Skin of body (tissue), 2 donors: ENCODE measurements around the gene SLC37A1. TPM values are rescaled to one million over a fixed set of nuclear protein-coding genes. Genes with fewer than 3 reads are reported as not detected.

Source experiments
- DNase-seq: peaks from one replicate; lab custom pipeline; 2025; lab: John Stamatoyannopoulos, UW
- total RNA-seq: library from RNA; depleted of rRNA; stranded (reverse); fragments of >200 nt; gene quantifications from one replicate; pipeline ENCODE4 v1.2.3, GENCODE V29; 2014

Gene SLC37A1
- total RNA-seq, 1 donor from 2014 or later = 3.9 TPM

DNA sequence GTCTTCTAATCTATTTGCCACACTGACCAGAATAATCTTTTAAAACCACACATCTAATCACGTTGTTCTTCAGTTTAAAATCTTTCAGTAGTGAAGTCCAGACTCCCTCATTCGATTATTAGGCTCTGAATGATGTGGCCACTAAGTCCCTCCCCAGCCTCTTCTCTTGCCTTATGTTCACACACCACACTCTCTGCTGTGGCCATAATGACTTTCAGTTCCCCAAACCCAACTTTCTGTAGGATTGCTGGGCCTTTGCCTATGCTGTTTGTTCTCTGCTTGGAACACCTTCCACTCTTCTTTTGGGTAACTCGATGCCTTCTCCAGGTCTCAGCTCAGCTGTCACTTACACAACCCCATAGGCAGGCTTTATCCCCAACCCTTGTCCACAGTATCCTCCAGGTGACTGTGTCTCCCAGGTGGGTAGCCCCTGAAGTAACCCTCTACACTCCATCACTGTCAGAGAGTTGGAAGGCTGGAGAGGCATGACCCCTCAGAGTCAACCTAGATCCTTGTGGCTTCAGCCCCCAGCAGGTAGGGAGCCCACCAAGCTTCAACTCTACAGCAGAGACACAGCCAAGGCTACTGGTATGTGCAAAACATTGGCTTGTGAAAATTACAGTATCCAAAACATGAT is 8.4 kb upstream of the SLC37A1 start:
- DNase-seq = no peak

- no peak for DNase-seq
These were observed 6.2 kb upstream of the SLC37A1 start for GRCh38 chr21:42507418-42507817.

DNA sequence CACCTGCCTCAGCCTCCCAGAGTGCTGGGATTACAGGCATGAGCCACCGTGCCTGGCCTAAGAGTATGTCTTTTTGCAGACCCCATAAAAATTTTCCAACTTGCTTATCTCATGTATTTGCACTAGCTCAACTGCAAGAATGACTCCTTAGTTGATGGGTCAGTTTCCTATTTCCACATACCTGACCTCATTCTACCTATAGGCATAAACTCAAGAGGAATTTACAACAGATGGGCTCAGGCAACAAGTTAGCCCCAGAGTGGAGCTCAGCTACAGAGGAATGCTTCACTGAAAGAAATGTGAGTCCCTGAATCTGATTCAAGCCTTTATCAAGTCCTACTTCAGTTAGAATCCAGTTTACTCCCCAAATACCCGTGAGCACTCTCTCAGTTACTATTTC is 5.3 kb upstream of the SLC37A1 start:
- DNase-seq = no peak

DNA sequence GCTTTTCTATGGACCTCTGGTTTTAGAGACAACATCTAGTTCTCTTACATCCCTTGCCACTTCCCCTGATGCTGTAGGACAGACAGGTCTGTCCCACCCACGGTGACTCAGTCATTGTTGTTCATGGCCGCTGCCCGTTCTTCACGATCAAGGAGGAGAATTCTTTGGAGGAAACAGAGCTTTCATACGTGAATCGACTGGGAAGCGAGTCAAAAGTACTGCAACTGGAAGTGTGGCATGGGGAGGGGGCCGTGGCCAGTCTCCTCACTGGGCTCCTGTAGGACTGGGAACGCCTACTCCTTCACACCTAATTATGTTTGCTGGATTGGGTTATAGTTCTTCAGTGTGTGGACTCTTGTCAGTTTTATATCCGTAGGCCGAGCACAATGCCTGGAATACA is 4.4 kb upstream of the SLC37A1 start:
- DNase-seq = no peak

DNA sequence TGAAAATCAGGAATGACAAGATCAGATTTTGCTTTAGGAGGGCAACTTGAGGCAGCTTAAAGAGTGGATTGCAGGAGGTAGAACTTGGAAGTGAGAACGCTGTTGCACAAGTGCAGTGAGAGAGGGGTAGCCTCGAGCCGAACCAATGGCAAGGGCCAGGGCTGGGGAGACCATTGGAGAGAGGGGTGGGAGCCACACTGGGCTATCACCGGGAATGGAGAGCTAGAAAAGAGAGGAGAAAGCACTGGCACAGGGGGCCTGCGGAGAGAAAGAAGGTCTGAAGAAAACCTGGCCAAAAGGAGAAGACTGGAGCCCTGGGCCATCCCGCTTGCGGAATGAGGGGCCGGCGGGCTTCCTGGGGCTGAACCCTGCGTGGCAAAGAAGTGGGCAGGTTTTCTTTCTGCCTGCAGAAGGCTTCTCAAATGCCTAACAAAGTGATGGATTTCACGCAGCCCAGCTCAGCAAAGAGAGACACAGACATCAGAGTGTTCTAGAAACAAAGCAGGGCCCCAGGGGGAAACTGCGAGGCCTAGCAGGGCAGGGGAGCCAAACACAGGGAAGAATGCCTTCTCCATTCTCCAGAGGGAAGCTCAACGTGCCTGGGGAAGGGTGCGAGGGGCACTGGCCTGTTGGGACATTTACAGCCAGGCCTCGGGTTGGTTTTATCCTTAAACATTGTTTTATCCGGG is 1.2 kb upstream of the SLC37A1 start:
- DNase-seq = no peak

GRCh38 chr21:42513985-42514882 is 582 bp downstream of the SLC37A1 start:
- DNase-seq = no peak

DNA sequence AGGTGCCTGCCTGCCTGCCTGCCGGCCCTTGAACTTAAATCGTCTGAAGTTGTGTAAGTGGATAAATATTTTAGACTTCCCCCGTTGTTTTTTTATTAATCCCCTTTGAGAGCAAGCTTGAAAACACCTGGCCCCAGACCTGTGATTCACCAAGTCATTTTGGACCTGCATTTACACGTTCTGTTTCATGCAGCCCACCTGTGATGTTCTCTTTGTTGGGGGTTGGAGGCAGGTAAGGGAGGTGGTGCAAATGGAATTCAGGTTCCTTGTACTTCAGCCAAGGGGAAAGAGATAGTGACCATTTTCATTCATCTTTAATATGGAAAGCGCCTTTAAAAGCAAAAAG is 1.2 kb downstream of the SLC37A1 start:
- no peak for DNase-seq

DNA sequence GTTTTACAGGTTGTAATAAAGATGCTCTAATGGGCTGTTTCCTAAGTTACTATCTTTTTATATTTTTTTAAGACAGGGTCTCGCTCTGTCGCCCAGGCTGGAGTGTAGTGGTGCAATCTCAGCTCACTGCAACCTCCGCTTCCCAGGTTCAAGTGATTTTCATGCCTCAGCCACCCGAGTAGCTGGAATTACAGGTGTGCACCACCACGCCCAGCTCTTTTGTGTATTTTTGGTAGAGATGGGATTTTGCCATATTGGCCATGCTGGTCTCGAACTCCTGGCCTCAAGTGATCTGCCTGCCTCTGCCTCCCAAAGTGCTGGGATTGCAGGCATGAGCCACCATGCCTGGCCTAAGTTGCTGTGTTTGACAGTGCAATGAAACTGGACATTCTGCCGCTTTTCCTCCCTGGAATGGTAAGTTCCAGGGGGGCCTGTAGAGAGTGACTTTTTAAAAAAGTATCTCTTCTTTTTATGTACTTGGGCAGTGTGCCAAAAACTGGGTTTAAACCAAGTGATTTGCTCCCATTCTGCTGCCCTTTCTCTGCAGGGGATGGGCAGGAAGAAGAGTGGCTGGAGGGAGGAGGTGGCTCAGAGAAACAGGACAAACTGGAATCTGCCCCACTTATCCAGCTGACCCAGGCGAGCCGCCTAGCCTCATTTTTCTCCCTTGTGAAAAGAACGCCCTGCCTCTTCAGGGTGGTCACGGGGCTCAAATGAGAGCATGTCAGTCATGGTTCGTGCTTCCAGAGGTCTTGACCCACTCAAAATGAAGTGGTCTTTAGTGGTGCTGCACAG is 2.3 kb downstream of the SLC37A1 start:
- no peak for DNase-seq

DNA sequence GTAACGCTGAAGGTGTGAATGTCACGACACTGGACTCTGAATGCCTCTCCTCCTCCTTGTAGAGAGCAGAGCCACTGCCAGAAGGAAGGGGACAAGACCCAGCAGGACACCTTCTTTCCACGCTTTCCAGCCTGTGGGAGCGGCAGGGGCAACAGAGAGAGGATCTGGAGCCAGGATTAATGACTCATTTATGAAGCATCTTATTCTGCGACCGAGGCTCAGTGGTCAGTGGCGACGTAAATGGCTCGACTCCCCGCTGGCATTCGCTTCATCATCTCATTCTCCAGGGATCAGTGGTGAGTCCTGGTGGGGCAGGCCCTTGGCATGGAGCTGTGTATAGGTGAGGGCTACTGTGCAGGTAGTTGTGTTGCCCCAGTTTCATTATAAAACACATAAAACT is 4.6 kb downstream of the SLC37A1 start:
- no peak for DNase-seq

DNA sequence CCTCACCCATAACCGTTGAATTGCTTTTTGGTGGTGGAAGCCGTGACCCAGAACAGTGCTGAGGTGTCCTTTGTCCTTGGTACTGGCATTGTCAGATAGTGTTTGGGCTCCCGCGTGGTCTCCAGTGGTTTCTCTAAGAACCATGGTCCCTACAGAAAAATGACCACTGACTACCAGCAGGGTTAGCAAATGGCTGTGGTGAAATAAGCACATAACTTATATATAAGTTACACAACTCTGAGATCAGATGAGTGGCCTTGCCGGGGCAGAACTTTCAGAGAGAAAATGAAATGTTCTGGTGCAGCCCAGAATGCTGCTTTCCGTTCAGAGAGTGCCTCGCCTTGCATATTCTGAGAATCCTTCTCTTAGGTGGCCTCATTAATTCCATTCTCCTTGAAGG is 5.0 kb downstream of the SLC37A1 start:
- DNase-seq = no peak

DNA sequence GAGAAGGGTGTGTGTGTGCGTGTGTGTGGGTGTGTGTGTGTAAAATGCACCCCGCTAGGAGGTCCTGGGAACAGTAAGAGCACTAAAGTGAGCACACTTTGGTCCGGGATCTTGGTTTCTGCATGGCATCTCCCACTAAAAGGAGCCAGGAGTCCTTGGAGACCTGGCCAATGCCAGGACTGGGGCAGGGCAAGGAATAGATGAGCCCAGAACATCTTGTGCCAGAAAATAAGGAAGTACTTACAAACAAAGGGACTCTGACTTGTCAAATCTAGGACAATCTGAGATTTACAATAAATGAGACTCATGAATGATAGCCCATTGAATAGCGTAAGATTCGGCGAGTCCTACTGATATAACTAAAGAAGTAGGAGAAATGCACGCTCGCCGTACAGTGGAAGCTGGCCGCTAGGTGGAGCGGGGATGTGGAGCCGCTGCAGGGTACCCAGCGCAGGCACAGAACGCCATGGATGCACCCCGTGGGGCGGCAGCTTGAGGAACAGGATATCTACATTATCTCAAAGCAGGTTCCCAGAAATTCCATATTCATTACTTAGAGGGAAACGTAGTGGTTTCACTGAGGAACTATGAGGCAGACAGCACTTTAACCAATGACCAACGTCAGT is 7.1 kb downstream of the SLC37A1 start:
- no peak for DNase-seq

DNA sequence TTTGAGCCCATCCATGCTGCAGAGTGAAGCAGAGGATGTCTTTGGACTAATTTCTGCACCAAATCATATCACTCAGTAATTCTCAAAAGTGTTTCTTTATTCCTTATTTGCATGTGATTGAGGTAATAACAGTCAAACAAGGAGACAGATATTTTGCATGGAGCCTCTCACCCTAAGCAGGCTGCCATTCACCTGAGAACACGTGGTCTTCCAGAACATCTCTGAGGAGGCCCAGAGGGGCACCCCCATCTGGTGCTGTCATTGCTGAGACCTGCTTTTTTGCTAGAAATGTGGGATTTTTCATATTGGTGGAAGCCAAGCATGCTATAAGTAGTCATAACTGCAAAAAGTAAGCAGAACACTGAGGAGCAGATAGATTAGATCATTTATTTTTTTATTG is 7.7 kb downstream of the SLC37A1 start:
- DNase-seq = no peak

DNA sequence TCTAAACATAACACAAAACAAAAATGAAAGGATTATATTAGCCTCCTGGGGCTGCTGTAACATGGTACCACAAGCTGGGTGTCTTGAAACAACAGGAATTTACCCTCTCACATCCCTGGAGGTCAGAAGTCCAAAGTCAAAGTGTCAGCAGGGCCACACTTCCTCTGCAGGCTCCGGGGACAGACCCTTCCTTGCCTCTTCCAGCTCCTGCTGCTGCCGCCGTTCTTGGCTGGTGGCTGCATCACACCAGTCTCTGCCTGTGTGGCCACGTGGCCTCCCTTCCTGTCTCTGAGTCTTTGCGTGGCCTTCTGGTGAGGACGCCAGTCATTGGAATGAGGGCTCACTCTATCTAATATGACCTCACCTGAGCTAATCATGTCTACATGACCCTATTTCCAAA is 8.2 kb downstream of the SLC37A1 start:
- no peak for DNase-seq

- no peak for DNase-seq
These were observed 8.6 kb downstream of the SLC37A1 start for GRCh38 chr21:42522271-42522670.

- DNase-seq = no peak
These were observed 9.1 kb downstream of the SLC37A1 start for GRCh38 chr21:42522771-42523170.

DNA sequence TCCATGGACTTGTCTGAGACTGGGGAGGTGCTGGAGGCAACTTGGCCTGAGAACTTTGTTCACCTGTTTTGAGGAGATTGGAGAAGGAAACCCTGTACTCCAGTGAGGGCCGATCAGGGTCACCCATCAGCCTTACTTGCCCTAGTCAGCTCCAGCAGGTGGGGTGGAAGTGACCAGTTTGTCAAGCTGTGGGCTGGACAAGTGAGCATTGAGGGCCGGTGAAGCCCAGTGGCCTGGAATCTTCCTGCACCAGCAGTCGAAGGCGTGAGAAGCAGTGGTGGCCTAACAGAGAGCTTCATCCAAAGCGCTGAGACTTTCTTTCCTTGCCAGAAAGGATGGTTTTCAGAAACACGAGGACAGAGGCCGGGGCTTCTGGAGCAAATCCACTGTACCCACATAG is 9.6 kb downstream of the SLC37A1 start:
- DNase-seq = no peak

DNA sequence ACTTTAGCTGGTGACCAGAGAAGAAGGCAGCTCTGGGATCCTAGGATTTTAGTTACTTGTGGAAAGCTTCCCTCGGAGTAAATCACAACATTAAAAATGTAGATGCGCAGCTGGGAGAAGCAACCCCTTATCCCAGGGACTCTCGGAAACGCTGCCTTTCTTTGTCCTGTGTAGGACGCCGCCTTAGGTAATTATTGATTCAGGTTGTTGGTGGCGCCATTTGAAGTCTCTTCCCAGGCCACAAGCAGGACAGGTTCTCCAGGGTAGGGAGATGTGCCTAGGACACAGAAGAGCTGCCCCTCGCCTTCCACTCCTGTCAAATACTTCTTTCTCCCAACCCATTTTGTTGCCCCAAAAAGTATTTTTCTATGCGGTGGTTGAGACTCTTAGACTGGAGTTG is 10.3 kb downstream of the SLC37A1 start:
- DNase-seq = no peak

DNA sequence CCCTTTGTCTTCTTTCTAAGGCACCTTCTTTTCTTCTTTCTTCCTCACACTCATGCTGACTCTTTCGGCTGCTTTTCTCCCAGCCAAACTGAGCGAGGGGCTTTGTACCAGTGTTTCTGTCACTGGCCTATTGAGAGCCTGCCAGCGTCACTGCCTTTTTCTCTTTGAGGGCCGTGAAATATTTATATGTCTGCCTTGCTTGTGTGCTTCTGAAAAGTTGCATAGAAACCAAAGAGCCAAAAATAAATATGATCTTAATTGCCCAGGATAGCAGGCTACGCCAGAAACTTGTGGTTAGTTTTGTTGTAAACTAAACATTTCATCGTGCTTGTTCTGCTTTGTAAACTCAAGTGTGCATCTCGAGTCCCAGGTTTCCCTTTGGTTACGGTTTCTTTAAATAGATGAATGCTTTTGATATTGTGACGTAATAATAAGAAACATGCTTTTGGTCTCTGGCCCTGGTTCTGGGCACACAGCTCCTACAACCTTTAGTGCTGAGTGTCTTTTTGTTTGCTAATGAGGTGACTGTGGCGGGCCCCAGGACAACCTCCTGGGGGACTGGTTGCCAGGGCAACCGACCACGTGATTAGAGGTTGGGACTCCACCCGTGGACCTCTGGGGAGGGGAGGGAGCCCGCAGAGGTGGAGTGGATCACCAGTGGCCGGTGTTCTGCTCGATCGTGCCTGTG is 10.8 kb downstream of the SLC37A1 start:
- DNase-seq = peak; percentile 77

DNA sequence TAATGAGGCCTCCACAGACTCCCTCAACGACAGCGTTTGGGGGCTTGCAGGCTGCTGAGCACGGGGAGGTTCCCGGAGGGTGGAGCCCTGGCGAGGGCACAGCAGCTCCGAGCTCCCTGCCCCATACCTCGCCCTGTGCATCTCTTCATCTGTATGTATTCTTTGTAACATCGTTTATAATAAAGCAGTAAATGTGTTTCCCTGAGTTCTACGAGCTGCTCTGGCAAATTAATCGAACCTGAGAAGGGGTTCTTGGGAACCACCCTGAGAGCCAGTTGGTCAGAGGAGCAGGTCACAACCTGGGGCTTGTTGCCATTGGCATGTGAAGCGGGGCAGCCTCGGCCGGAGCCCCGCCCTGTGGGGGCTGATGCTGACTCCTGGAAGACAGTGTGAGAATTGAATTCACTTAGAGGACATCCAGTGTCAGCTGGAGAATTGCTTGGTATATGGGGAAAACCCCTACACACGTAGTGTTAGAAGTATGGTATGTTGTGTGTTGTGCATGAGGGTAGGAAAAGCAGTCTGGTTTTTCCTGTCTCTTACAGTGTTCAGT is 11.5 kb downstream of the SLC37A1 start:
- no peak for DNase-seq

DNA sequence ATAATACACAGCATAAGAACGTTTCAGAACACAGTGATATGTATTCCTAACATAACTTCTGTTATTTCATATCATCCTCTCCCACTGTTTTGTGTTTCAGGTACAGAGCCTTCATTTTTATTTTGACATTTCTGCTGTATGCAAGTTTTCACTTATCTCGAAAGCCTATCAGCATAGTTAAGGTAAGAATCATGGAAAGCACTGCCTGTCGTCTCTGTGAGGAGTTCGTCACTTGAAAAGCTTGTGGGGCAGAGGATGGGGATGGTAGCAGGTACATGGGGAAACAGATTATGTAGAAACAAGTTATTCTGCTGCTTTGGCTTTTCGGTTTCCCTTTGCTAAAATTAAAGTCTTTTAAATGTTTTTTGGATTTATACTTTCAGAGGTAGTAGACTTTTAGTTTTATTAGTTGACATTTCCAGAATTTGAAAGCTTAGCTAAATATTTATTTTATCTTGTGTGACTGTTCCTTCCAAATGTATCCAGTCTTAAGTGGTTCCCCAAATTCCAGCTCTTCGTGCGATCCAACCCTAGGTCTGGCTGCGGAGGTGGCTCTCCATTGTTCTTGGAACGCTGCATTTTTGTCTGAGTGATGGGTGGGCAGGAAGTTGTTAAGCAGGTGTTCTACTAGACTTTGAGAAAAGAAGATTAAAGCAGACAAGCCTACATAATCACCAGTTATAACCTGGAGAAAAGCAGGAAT is 12.2 kb downstream of the SLC37A1 start:
- no peak for DNase-seq
